A549 (cell line): ENCODE data around the gene TRMT61A. TPM values are rescaled to one million over a fixed set of nuclear protein-coding genes. Genes with fewer than 3 reads are reported as not detected.

Source experiments
- ATAC-seq, 2 experiments: fragments of 200-7000 bp in 1 of 2; fragments of >200 bp in 1 of 2; cut with Nextera tagmentation in 1 of 2; cut with Tn5 transposase in 1 of 2; 3 replicates each; pipeline versions ENCODE4 v1.8.0 to v1.9.1; 2018 to 2020; ENCODE audit warnings: mild to moderate bottlenecking in 1 of 2, moderate library complexity in 1 of 2
- CTCF ChIA-PET: fragments of 300-600 bp; sonication (Branson Sonifier 250); formaldehyde crosslinking; extraction: SDS; loops from one replicate; lab custom pipeline; 2021; ENCODE audit warnings: antibody characterized with exemption, inconsistent platforms; lab: Yijun Ruan, JAX
- POLR2A ChIA-PET: fragments of 350-600 bp; formaldehyde crosslinking; extraction: SDS; loops from one replicate; lab custom pipeline; 2021; ENCODE audit warnings: antibody characterized with exemption, inconsistent platforms; lab: Yijun Ruan, JAX
- DNase-seq, 2 experiments: peaks; one replicate each; pipeline versions ENCODE4 v3.0.0 to v3.0.0-alpha.2; 2011 to 2016; ENCODE audit warnings: low read depth in 1 of 2, low spot score in 1 of 2
- FAIRE-seq: peaks from 2 replicates; lab custom pipeline; 2011; peaks lifted over from hg19 to GRCh38; lab: Jason Lieb, UNC
- H3K27ac ChIP-seq, 2 experiments: fragments of >200 bp; sonication (Bioruptor Twin); formaldehyde crosslinking; 3 replicates each; pipeline ENCODE4 v1.5.1; 2016 to 2017
- H3K4me1 ChIP-seq: fragments of >200 bp; sonication (Bioruptor Twin); formaldehyde crosslinking; 3 replicates; pipeline ENCODE4 v1.6.1; 2016
- H3K4me2 ChIP-seq: fragments of >200 bp; sonication (Bioruptor Twin); formaldehyde crosslinking; 3 replicates; pipeline ENCODE4 v1.6.1; 2016
- H3K4me3 ChIP-seq: fragments of >200 bp; sonication (Bioruptor Twin); formaldehyde crosslinking; 3 replicates; pipeline ENCODE4 v1.5.1; 2016
- H3K9me3 ChIP-seq: fragments of >200 bp; sonication (Bioruptor Twin); formaldehyde crosslinking; 3 replicates; pipeline ENCODE4 v1.6.1; 2016
- BHLHE40 ChIP-seq: IDR thresholded peaks from 2 replicates; pipeline ENCODE4 v1.6.1; 2012; ENCODE audit warnings: low read depth, low read length, inconsistent platforms
- CBX8 ChIP-seq: fragments of 200-600 bp; sonication (generic); IDR thresholded peaks from 2 replicates; pipeline ENCODE4 v1.6.1; 2016
- FOSB ChIP-seq: fragments of 250-450 bp; sonication (Bioruptor Pico); IDR thresholded peaks from 2 replicates; pipeline ENCODE4 v1.5.0; 2020; ENCODE audit warnings: mild to moderate bottlenecking, moderate library complexity
- FOSL2 ChIP-seq, 2 experiments: fragments of 450-650 bp in 1 of 2; fragments of >200 bp in 1 of 2; sonication (Bioruptor Twin) in 1 of 2; formaldehyde crosslinking; IDR thresholded peaks; 2 replicates each; pipeline versions ENCODE4 v1.5.0 to v1.6.1; 2016 to 2020; ENCODE audit warnings: mild to moderate bottlenecking in 1 of 2, moderate library complexity in 1 of 2
- HDAC2 ChIP-seq: fragments of 200-600 bp; sonication (generic); IDR thresholded peaks from 2 replicates; pipeline ENCODE4 v1.6.1; 2016
- HOXA7 ChIP-seq: fragments of 250-450 bp; sonication (Bioruptor Pico); IDR thresholded peaks from 2 replicates; pipeline ENCODE4 v1.5.0; 2020; ENCODE audit warnings: mild to moderate bottlenecking, moderate library complexity
- HOXB5 ChIP-seq: fragments of 250-450 bp; sonication (Bioruptor Pico); IDR thresholded peaks from 2 replicates; pipeline ENCODE4 v1.5.0; 2020; ENCODE audit warnings: mild to moderate bottlenecking, moderate library complexity
- KDM1A ChIP-seq: fragments of 200-600 bp; sonication (generic); IDR thresholded peaks from 2 replicates; pipeline ENCODE4 v1.6.1; 2016; ENCODE audit warnings: low read depth, mild to moderate bottlenecking
- MAZ ChIP-seq: fragments of 150-350 bp; IDR thresholded peaks from 2 replicates; pipeline ENCODE4 v1.6.1; 2014; ENCODE audit warnings: antibody characterized with exemption, low read depth, low read length, borderline replicate concordance
- PHF8 ChIP-seq: fragments of 200-600 bp; sonication (generic); IDR thresholded peaks from 2 replicates; pipeline ENCODE4 v1.6.1; 2016; ENCODE audit warnings: low read depth, mild to moderate bottlenecking, antibody characterized with exemption, moderate library complexity, borderline replicate concordance
- POLR2A ChIP-seq: IDR thresholded peaks from 2 replicates; pipeline ENCODE4 v1.6.1; 2012; ENCODE audit warnings: mild to moderate bottlenecking, low read length
- RCOR1 ChIP-seq: fragments of 150-350 bp; IDR thresholded peaks from 2 replicates; pipeline ENCODE4 v1.6.1; 2014; ENCODE audit warnings: antibody characterized with exemption, low read length, low read depth
- RFX5 ChIP-seq: fragments of 450-650 bp; IDR thresholded peaks from 2 replicates; pipeline ENCODE4 v1.7.1; 2014; ENCODE audit warnings: antibody characterized with exemption, mild to moderate bottlenecking, moderate library complexity
- ZFP36 ChIP-seq: fragments of 450-650 bp; IDR thresholded peaks from 2 replicates; pipeline ENCODE4 v1.6.1; 2014; ENCODE audit warnings: borderline replicate concordance; ENCODE audit not compliant: partially characterized antibody
- WGBS: methylation state at CpG from one replicate; pipeline ENCODE4 v1.1.6; 2017; ENCODE audit errors: missing lambda C conversion rate; 5-methylcytosine and 5-hydroxymethylcytosine counted together
- polyA plus RNA-seq, 4 experiments: library from polyadenylated mRNA; depleted of rRNA in 3 of 4; stranded (reverse); fragments of >200 nt; fragmentation: RNase III in 1 of 4; extraction: RNeasy Plus Mini Kit Qiagen cat#74134 plus additional on column Dnase treatment in 1 of 4; gene quantifications; 2 replicates in 3 of 4; 3 replicates in 1 of 4; pipeline ENCODE4 v1.2.3, GENCODE V29; 2011 to 2017
- TF ChIP-seq, protein P1 (sequence below): fragments of 450-650 bp; IDR thresholded peaks from 2 replicates; pipeline ENCODE4 v1.6.1; 2014; ENCODE audit warnings: antibody characterized with exemption
- TF ChIP-seq, protein P2 (sequence below): IDR thresholded peaks from 2 replicates; pipeline ENCODE4 v1.6.1; 2012
- TF ChIP-seq, protein P3 (sequence below): fragments of 150-350 bp; IDR thresholded peaks from 2 replicates; pipeline ENCODE4 v1.6.1; 2014; ENCODE audit warnings: low read depth, mild to moderate bottlenecking, low read length
- TF ChIP-seq, protein P4 (sequence below): fragments of >200 bp; sonication (Bioruptor Twin); formaldehyde crosslinking; IDR thresholded peaks from 2 replicates; pipeline ENCODE4 v1.6.1; 2016
- TF ChIP-seq, protein P5 (sequence below): IDR thresholded peaks from 2 replicates; pipeline ENCODE4 v1.6.1; 2012
- TF ChIP-seq, protein P6 (sequence below): fragments of 200-600 bp; sonication (generic); IDR thresholded peaks from 2 replicates; pipeline ENCODE4 v1.6.1; 2016; ENCODE audit warnings: antibody characterized with exemption, mild to moderate bottlenecking, moderate library complexity

The TRMT61A gene
- polyA plus RNA-seq, 2 of the 4 experiments (the other 2 are of a cell fraction), result 8.3 to 19.4 TPM

DNA sequence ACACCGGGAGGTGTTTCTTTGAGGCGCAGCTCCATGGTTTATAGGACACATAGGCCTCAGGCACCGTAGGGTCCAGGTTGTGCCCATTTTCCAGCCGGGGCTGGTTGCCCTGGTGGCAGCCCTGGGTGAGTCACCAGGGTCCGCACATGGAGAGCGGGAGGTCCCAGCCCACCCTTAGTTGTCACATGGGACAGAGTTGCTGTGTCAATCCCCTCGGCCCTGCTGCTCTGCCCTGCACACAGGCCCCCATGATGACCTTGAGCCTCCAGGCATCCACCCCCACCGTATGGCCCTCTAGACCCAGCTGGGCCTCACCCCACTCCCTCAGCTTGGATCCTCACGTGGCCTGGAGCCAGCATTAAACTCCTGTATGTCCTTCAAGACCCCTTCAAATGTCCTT is 7.7 kb downstream of the TRMT61A start:
- no peaks in the 10 kb centered on the region for H3K9me3 ChIP-seq
- no peak overlapping the region for H3K4me3 ChIP-seq
- POLR2A ChIA-PET, result no interaction called here
- WGBS, result 80% methylated on average over 9 of the region's 9 CpGs
- ATAC-seq, result 0 out of 6 replicates have a peak, but pooled peaks of 1 of the 2 experiments have one; percentile 16
- TF ChIP-seq KDM1A (no peak), FOSL2 (IDR thresholded peaks at IDR 0.05) (no peak), FOSL2 (CRISPR knock-in tag; IDR thresholded peaks at IDR 0.05) (no peak), PHF8 (no peak), MAZ (no peak), POLR2A (no peak), HOXB5 (CRISPR knock-in tag) (no peak), ZFP36 (no peak), HDAC2 (no peak), HOXA7 (no peak)
- TF ChIP-seq, protein P1, sequence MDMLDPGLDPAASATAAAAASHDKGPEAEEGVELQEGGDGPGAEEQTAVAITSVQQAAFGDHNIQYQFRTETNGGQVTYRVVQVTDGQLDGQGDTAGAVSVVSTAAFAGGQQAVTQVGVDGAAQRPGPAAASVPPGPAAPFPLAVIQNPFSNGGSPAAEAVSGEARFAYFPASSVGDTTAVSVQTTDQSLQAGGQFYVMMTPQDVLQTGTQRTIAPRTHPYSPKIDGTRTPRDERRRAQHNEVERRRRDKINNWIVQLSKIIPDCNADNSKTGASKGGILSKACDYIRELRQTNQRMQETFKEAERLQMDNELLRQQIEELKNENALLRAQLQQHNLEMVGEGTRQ, result no peak
- TF ChIP-seq, protein P2, sequence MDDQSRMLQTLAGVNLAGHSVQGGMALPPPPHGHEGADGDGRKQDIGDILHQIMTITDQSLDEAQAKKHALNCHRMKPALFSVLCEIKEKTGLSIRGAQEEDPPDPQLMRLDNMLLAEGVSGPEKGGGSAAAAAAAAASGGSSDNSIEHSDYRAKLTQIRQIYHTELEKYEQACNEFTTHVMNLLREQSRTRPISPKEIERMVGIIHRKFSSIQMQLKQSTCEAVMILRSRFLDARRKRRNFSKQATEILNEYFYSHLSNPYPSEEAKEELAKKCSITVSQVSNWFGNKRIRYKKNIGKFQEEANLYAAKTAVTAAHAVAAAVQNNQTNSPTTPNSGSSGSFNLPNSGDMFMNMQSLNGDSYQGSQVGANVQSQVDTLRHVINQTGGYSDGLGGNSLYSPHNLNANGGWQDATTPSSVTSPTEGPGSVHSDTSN, result no peak
- TF ChIP-seq, protein P3, sequence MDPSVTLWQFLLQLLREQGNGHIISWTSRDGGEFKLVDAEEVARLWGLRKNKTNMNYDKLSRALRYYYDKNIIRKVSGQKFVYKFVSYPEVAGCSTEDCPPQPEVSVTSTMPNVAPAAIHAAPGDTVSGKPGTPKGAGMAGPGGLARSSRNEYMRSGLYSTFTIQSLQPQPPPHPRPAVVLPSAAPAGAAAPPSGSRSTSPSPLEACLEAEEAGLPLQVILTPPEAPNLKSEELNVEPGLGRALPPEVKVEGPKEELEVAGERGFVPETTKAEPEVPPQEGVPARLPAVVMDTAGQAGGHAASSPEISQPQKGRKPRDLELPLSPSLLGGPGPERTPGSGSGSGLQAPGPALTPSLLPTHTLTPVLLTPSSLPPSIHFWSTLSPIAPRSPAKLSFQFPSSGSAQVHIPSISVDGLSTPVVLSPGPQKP, result no peak
- TF ChIP-seq, protein P4, sequence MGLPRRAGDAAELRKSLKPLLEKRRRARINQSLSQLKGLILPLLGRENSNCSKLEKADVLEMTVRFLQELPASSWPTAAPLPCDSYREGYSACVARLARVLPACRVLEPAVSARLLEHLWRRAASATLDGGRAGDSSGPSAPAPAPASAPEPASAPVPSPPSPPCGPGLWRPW, result no peak
- TF ChIP-seq, all 56 proteins: peak for 0
- Histone ChIP-seq H3K27ac (no peak overlapping the region), H3K4me2 (no peak overlapping the region), H3K4me1 (peaks cover 21% of the 10 kb centered on the region)
- no peak for DNase-seq
- CTCF ChIA-PET, result interaction anchor here (2.4 to 28.8 kb wide), 3 partner anchors 8 to 21 kb away, joined by 6 to 489 read pairs (median 184); partner anchors contain the start of gene CKB
- no peak for FAIRE-seq

DNA sequence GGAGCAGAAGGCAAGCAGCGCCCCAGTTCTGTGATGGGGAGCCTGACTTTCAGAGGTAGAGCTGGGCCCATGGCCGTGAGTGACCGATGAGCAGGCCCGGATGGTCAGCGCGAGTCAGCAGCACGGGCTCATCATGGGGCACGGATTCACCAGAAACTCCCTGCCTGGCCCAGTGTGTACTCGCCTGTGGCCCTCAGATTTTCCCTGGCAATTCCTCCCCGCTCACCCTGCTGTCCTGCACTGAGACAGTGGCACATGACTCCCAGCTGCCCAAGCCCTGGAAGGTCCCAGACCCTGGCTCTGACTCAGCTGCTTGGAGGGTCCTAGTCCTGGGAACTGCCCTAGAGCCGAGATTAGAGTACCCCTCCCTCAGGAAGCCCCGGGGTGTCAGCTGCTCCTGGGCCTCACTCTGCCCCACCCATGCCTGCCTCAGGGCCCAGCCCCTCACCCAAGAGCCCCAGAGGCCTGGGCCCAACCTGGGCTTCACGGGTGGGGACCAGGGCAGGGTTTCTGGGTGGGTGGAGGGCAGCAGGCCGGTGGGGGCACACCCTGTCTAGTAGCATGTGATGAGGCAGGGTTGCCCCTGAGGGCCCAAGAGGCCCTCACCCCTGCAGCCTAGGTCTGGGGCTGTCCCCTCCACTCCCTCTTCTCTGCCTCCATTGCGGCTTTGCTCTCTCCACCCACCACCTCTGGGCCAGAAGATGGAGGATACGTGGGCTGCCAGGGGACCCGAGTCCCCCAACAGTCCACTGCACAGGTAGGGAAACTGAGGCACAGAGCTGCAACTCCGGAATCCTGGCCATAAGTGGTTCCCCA is 8.4 kb downstream of the TRMT61A start:
- 65% methylated on average over 15 of the region's 18 CpGs for WGBS
- Histone ChIP-seq H3K4me3 (no peak overlapping the region), H3K4me2 (no peak overlapping the region), H3K27ac (peak overlapping the region in 1 of 2 experiments; percentile 50; a peak in 1 of 6 replicates), H3K4me1 (peaks cover 27% of the 10 kb centered on the region), H3K9me3 (no peaks in the 10 kb centered on the region)
- TF ChIP-seq, protein P5, sequence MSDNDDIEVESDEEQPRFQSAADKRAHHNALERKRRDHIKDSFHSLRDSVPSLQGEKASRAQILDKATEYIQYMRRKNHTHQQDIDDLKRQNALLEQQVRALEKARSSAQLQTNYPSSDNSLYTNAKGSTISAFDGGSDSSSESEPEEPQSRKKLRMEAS, result no peak
- TF ChIP-seq RCOR1 (no peak), RFX5 (no peak), FOSB (no peak), BHLHE40 (no peak), KDM1A (no peak), POLR2A (no peak), CBX8 (no peak)
- TF ChIP-seq, protein P6, sequence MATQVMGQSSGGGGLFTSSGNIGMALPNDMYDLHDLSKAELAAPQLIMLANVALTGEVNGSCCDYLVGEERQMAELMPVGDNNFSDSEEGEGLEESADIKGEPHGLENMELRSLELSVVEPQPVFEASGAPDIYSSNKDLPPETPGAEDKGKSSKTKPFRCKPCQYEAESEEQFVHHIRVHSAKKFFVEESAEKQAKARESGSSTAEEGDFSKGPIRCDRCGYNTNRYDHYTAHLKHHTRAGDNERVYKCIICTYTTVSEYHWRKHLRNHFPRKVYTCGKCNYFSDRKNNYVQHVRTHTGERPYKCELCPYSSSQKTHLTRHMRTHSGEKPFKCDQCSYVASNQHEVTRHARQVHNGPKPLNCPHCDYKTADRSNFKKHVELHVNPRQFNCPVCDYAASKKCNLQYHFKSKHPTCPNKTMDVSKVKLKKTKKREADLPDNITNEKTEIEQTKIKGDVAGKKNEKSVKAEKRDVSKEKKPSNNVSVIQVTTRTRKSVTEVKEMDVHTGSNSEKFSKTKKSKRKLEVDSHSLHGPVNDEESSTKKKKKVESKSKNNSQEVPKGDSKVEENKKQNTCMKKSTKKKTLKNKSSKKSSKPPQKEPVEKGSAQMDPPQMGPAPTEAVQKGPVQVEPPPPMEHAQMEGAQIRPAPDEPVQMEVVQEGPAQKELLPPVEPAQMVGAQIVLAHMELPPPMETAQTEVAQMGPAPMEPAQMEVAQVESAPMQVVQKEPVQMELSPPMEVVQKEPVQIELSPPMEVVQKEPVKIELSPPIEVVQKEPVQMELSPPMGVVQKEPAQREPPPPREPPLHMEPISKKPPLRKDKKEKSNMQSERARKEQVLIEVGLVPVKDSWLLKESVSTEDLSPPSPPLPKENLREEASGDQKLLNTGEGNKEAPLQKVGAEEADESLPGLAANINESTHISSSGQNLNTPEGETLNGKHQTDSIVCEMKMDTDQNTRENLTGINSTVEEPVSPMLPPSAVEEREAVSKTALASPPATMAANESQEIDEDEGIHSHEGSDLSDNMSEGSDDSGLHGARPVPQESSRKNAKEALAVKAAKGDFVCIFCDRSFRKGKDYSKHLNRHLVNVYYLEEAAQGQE, result no peak
- CTCF ChIA-PET, result interaction anchor here (2.4 to 28.8 kb wide), 3 partner anchors 7 to 20 kb away, joined by 6 to 489 read pairs (median 184); partner anchors contain the start of gene CKB
- POLR2A ChIA-PET, result interaction anchor here (1.9 kb wide), 1 partner anchor 9 kb away, joined by 6 read pairs; the partner anchor contains the start of gene TRMT61A
- FAIRE-seq, result no peak
- peak in 1 of 2 experiments; percentile 2; a peak in 1 of 6 replicates for ATAC-seq
- no peak for DNase-seq
